HG02642 (cell line): ENCODE data around the gene ANKRD44.

ENCODE experiments used
- ATAC-seq: cut with Tn5 transposase; IDR thresholded peaks from one replicate; pipeline ENCODE4 v1.9.1; 2021; ENCODE audit warnings: mild to moderate bottlenecking; ENCODE audit not compliant: unreplicated experiment, poor library complexity

ANKRD44 gene

GRCh38 chr2:196954001-196954400 lies 356.6 kb downstream of the ANKRD44 start:
- no peak for ATAC-seq

GRCh38 chr2:196952936-196953335 lies 357.6 kb downstream of the ANKRD44 start:
- ATAC-seq: no peak

GRCh38 chr2:196951973-196952372 lies 358.6 kb downstream of the ANKRD44 start:
- no peak for ATAC-seq

- ATAC-seq: no peak
These were observed 361.5 kb downstream of the ANKRD44 start for GRCh38 chr2:196949116-196949515.

- peak; percentile 94 for ATAC-seq
These were observed 366.0 kb downstream of the ANKRD44 start for GRCh38 chr2:196944570-196944969.

GRCh38 chr2:196941398-196942078 lies 369.0 kb downstream of the ANKRD44 start:
- ATAC-seq: no peak

GRCh38 chr2:196939371-196939770 lies 371.2 kb downstream of the ANKRD44 start:
- no peak for ATAC-seq
